ENCODE measurements around the gene KLK6. TPM values are rescaled to one million over a fixed set of nuclear protein-coding genes. Genes with fewer than 3 reads are reported as not detected.

Gene KLK6
- total and polyA plus RNA-seq, 2 of the 13 experiments (the other 11 are each of a cell fraction or from before 2014, with no cell fraction given) = 0.15 to 1.8 TPM

DNA sequence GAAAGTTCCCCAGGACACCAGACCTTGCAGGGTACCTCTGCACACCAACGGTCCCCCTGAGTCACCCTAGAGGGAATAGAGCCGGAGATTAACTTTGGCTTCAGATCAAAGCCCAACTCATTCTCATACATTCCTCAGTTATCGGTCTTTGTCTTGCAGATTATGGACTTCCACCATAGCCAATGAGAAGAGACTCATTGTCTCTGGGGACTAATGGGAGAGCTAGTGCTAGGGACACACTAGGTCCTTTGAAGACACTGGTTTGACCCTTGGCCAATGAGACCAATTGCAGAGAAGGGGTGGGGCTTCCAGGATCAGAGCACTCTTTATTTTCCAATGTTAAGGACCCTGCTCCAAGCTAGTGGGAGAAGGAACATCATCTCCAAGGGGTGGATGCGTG is 8.2 kb upstream of the KLK6 start:
- intact Hi-C loops (cut with micrococcal nuclease; ENCODE audit: unreplicated experiment) = no loop called here
- H3K4me1 ChIP-seq (ENCODE audit: insufficient read depth, low read length) = no peaks in the 10 kb centered on the region
- no peak overlapping the region for H3K27ac ChIP-seq (ENCODE audit: extremely low read length, insufficient read depth, low read length)
- ChIA-PET CTCF (ENCODE audit: low intra/inter-chr PET ratio, low total read pairs) (no interaction called here), POLR2A (no interaction called here)
- BruUV-seq (replicated peaks) = no TSS peak
- DNase-seq (ENCODE audit: low spot score) (peak; percentile 10), ATAC-seq (no peak), FAIRE-seq (no peak)
- H3K9ac ChIP-seq (ENCODE audit: insufficient read depth, low read depth, low read length) = no peak overlapping the region
- 40% methylated on average over 2 of the region's 4 CpGs for WGBS (ENCODE audit: low lambda C conversion rate)
- H3K27me3 ChIP-seq (ENCODE audit: control insufficient read depth in 1 of 2, insufficient read depth in 2 of 2, low read length in 2 of 2) = no peaks in the 10 kb centered on the region; a peak in 1 of 5 replicates
- H3K79me2 ChIP-seq (ENCODE audit: insufficient read depth, low read length) = no peaks in the 10 kb centered on the region
- no peaks in the 10 kb centered on the region for H3K9me3 ChIP-seq (ENCODE audit: low read length)
- TF ChIP-seq ZNF782 (CRISPR knock-in tag; IDR thresholded peaks at IDR 0.05; ENCODE audit: borderline replicate concordance) = no peak
- TF ChIP-seq, protein P1, sequence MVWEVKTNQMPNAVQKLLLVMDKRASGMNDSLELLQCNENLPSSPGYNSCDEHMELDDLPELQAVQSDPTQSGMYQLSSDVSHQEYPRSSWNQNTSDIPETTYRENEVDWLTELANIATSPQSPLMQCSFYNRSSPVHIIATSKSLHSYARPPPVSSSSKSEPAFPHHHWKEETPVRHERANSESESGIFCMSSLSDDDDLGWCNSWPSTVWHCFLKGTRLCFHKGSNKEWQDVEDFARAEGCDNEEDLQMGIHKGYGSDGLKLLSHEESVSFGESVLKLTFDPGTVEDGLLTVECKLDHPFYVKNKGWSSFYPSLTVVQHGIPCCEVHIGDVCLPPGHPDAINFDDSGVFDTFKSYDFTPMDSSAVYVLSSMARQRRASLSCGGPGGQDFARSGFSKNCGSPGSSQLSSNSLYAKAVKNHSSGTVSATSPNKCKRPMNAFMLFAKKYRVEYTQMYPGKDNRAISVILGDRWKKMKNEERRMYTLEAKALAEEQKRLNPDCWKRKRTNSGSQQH (CRISPR knock-in tag; IDR thresholded peaks at IDR 0.05; ENCODE audit: low read depth) = no peak
- no peak for TF ChIP-seq POLR2G (IDR thresholded peaks at IDR 0.05; ENCODE audit: low read depth, low read length)
- TF ChIP-seq YEATS2 (CRISPR knock-in tag; IDR thresholded peaks at IDR 0.05; ENCODE audit: borderline replicate concordance) = no peak
- no peak for TF ChIP-seq MATR3 (CRISPR knock-in tag; IDR thresholded peaks at IDR 0.05)
- TF ChIP-seq ZNF543 (CRISPR knock-in tag; IDR thresholded peaks at IDR 0.05) = no peak
- TF ChIP-seq HHEX (CRISPR knock-in tag; IDR thresholded peaks at IDR 0.05) = no peak
- TF ChIP-seq, protein P2, sequence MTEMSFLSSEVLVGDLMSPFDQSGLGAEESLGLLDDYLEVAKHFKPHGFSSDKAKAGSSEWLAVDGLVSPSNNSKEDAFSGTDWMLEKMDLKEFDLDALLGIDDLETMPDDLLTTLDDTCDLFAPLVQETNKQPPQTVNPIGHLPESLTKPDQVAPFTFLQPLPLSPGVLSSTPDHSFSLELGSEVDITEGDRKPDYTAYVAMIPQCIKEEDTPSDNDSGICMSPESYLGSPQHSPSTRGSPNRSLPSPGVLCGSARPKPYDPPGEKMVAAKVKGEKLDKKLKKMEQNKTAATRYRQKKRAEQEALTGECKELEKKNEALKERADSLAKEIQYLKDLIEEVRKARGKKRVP (CRISPR knock-in tag; IDR thresholded peaks at IDR 0.05) = no peak
- no peak for TF ChIP-seq ZNF619 (CRISPR knock-in tag; IDR thresholded peaks at IDR 0.05)
- no peak for TF ChIP-seq ZNF33A (CRISPR knock-in tag; IDR thresholded peaks at IDR 0.05; ENCODE audit: borderline replicate concordance)
- no peak for TF ChIP-seq MXD4 (CRISPR knock-in tag; IDR thresholded peaks at IDR 0.05)
- no peak for TF ChIP-seq PHF21A (CRISPR knock-in tag; IDR thresholded peaks at IDR 0.05)
- no peaks in the 10 kb centered on the region for H3K36me3 ChIP-seq (replicated peaks in 1 of 2; ENCODE audit: control insufficient read depth in 1 of 2, insufficient read depth in 2 of 2, low read length in 2 of 2)
- in situ Hi-C loops (cut with HindIII; ENCODE audit: extremely low pct_ligation_motif_present, low pct_unique_long_range_greater_than_20kb) = no loop called here
- H3K4me3 ChIP-seq (replicated peaks in 1 of 3; ENCODE audit: insufficient read depth in 1 of 3, low read depth in 2 of 3, low read length in 3 of 3) = no peak overlapping the region
- H2AFZ ChIP-seq (ENCODE audit: low read length) = no peak overlapping the region
- H3K4me2 ChIP-seq (ENCODE audit: low read depth, low read length) = no peak overlapping the region
- no peaks in the 10 kb centered on the region for H4K20me1 ChIP-seq (ENCODE audit: insufficient read depth, low read length)

Measured in HepG2 (cell line).